Activated CD4-positive, alpha-beta T cell treated with anti-CD3 and anti-CD28 coated beads, Interleukin-10, Interleukin-2, amounts not matched to agents 100 ng/mL and 50 ng/mL, durations not matched to agents 16 hours and 8 hours (primary cell): ENCODE data around the gene HBS1L.
"Not testable (repeated sequence)": the region's sequence is repeated elsewhere in the genome, so short reads cannot be mapped to it uniquely, and the experiment has no call there.

Experiments
- DNase-seq: peaks from one replicate; pipeline ENCODE4 v3.0.0-alpha.2; 2020

Gene HBS1L

GRCh38 chr6:135073756-135074393 lies 19.3 kb upstream of the HBS1L start:
- no peak for DNase-seq

- no peak for DNase-seq
These were observed 18.6 kb upstream of the HBS1L start for GRCh38 chr6:135073217-135073616.

- no peak for DNase-seq
These were observed 18.1 kb upstream of the HBS1L start for GRCh38 chr6:135072753-135073152.

GRCh38 chr6:135071541-135071940 lies 16.9 kb upstream of the HBS1L start:
- DNase-seq: no peak

GRCh38 chr6:135067911-135068310 lies 13.3 kb upstream of the HBS1L start:
- DNase-seq: no peak

- DNase-seq: no peak
These were observed 12.2 kb upstream of the HBS1L start for GRCh38 chr6:135066806-135067205.

- DNase-seq: no peak
These were observed 11.8 kb upstream of the HBS1L start for GRCh38 chr6:135066397-135066796.

- no peak for DNase-seq
These were observed 10.0 kb upstream of the HBS1L start for GRCh38 chr6:135064586-135064985.

- DNase-seq: no peak
These were observed 9.3 kb upstream of the HBS1L start for GRCh38 chr6:135063926-135064325.

- no peak for DNase-seq
These were observed 8.1 kb upstream of the HBS1L start for GRCh38 chr6:135062735-135063134.

GRCh38 chr6:135060076-135060475 lies 5.5 kb upstream of the HBS1L start:
- DNase-seq: no peak

GRCh38 chr6:135058299-135058698 lies 3.7 kb upstream of the HBS1L start:
- DNase-seq: not testable (repeated sequence)

- no peak for DNase-seq
These were observed 2.0 kb upstream of the HBS1L start for GRCh38 chr6:135056632-135057031.

GRCh38 chr6:135054226-135054568 lies 425 bp downstream of the HBS1L start:
- peak; percentile 66 for DNase-seq

- no peak for DNase-seq
These were observed 1.2 kb downstream of the HBS1L start for GRCh38 chr6:135053406-135053805.

- DNase-seq: peak; percentile 50
These were observed 1.7 kb downstream of the HBS1L start for GRCh38 chr6:135052939-135053338.

GRCh38 chr6:135048915-135049314 lies 5.7 kb downstream of the HBS1L start:
- no peak for DNase-seq

- DNase-seq: no peak
These were observed 7.3 kb downstream of the HBS1L start for GRCh38 chr6:135047336-135047735.

GRCh38 chr6:135046912-135047311 lies 7.7 kb downstream of the HBS1L start:
- peak; percentile 48 for DNase-seq

- DNase-seq: no peak
These were observed 10.0 kb downstream of the HBS1L start for GRCh38 chr6:135044639-135045038.

- DNase-seq: no peak
These were observed 10.8 kb downstream of the HBS1L start for GRCh38 chr6:135043846-135044245.

- peak; percentile 34 for DNase-seq
These were observed 11.3 kb downstream of the HBS1L start for GRCh38 chr6:135043364-135043763.

- DNase-seq: no peak
These were observed 16.3 kb downstream of the HBS1L start for GRCh38 chr6:135038335-135038734.

- DNase-seq: no peak
These were observed 17.1 kb downstream of the HBS1L start for GRCh38 chr6:135037541-135037940.

GRCh38 chr6:135036731-135037420 lies 17.7 kb downstream of the HBS1L start:
- no peak for DNase-seq
